ENCODE data around the gene HSPA6.

- no peak for TF ChIP-seq GATA2 (IDR thresholded peaks at IDR 0.05; ENCODE audit: low read depth, low read length)
- TF ChIP-seq GATA3 (IDR thresholded peaks at IDR 0.05; ENCODE audit: low read depth, low read length): no peak
Observed at GRCh38 chr1:161549652-161550051, 25.3 kb downstream of the HSPA6 start, which contains the start of gene FCGR3A.

Data from SH-SY5Y (cell line).